Neural crest cell (in vitro differentiated cells): ENCODE data around the gene USF1. TPM values are rescaled to one million over a fixed set of nuclear protein-coding genes. Genes with fewer than 3 reads are reported as not detected.

ENCODE experiments used
- DNase-seq: peaks from one replicate; pipeline ENCODE4 v3.0.0; 2021; ENCODE audit warnings: low read depth, mixed read lengths, low spot score
- H3K27ac Mint-ChIP-seq: one replicate; pipeline ENCODE4 v1.8.0; 2021; ENCODE audit warnings: mild to moderate bottlenecking, mixed read lengths; ENCODE audit not compliant: unreplicated experiment
- H3K27me3 Mint-ChIP-seq: 2 replicates; pipeline ENCODE4 v1.8.0; 2021; ENCODE audit warnings: low read depth, mild to moderate bottlenecking, mixed read lengths
- H3K36me3 Mint-ChIP-seq: 2 replicates; pipeline ENCODE4 v1.8.0; 2021; ENCODE audit warnings: low read depth, mild to moderate bottlenecking, mixed read lengths
- H3K4me1 Mint-ChIP-seq: 2 replicates; pipeline ENCODE4 v1.8.0; 2021; ENCODE audit warnings: mixed read lengths
- H3K4me3 Mint-ChIP-seq: one replicate; pipeline ENCODE4 v1.8.0; 2021; ENCODE audit warnings: mild to moderate bottlenecking, mixed read lengths
- H3K9me3 Mint-ChIP-seq: 2 replicates; pipeline ENCODE4 v1.8.0; 2021; ENCODE audit warnings: mixed read lengths
- total RNA-seq: library from RNA; stranded (reverse); gene quantifications from 2 replicates; pipeline ENCODE4 v1.2.1, GENCODE V29; 2021
- TF ChIP-seq, protein P1 (sequence below): fragments of 200-600 bp; sonication (generic); conservative IDR thresholded peaks from 2 replicates; pipeline ENCODE4 v1.5.0; 2021; ENCODE audit warnings: antibody characterized with exemption, mild to moderate bottlenecking

Gene USF1
- total RNA-seq, 1 donor from 2014 or later: 87.7 TPM

DNA sequence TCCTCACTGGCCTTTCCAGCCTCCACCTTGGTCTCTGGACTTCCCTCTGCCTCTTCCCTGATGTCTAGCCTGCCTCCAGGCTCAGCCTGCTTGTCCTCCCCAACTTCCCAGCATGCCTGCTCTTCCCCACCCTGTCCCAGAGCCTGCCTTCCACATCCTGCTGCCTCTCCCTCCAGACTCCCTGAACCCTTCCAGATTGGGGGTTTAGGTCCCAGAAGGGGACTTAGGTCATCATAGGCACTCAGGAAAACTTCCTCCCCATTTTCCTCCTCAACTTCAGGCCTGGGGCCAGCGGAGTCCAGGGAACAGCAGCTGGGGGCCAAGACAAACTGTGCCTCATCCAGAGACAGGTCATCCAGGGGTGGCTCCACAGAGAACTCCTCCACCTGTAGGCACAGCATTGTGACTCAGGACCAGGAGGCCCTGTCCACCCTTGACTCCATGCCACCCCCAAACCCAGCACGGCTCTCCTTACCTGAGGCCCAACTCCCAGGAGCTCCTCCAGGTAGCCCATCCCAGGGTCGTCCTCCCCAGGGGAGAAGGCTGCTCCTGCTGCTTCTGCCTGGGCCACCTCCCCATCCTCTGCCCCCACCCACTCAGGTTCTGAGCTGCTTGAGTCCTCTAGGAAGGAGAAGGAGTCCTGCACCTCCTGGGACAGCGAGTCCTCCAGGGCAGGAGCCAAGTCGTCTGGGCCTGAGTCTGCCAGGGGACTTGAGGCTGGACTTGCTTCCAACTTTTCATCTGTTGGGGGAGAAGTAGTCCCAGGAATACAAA, 3.4 kb upstream of the USF1 start:
- no peak for DNase-seq
- H3K27ac Mint-ChIP-seq: no peak overlapping the region
- peaks cover 19% of the 10 kb centered on the region for H3K9me3 Mint-ChIP-seq
- H3K4me3 Mint-ChIP-seq: peak overlapping the region; percentile 80
- H3K36me3 Mint-ChIP-seq: peaks cover 30% of the 10 kb centered on the region
- TF ChIP-seq, protein P1, sequence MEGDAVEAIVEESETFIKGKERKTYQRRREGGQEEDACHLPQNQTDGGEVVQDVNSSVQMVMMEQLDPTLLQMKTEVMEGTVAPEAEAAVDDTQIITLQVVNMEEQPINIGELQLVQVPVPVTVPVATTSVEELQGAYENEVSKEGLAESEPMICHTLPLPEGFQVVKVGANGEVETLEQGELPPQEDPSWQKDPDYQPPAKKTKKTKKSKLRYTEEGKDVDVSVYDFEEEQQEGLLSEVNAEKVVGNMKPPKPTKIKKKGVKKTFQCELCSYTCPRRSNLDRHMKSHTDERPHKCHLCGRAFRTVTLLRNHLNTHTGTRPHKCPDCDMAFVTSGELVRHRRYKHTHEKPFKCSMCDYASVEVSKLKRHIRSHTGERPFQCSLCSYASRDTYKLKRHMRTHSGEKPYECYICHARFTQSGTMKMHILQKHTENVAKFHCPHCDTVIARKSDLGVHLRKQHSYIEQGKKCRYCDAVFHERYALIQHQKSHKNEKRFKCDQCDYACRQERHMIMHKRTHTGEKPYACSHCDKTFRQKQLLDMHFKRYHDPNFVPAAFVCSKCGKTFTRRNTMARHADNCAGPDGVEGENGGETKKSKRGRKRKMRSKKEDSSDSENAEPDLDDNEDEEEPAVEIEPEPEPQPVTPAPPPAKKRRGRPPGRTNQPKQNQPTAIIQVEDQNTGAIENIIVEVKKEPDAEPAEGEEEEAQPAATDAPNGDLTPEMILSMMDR: no peak
- H3K27me3 Mint-ChIP-seq: peaks cover 23% of the 10 kb centered on the region
- peaks cover 21% of the 10 kb centered on the region for H3K4me1 Mint-ChIP-seq

DNA sequence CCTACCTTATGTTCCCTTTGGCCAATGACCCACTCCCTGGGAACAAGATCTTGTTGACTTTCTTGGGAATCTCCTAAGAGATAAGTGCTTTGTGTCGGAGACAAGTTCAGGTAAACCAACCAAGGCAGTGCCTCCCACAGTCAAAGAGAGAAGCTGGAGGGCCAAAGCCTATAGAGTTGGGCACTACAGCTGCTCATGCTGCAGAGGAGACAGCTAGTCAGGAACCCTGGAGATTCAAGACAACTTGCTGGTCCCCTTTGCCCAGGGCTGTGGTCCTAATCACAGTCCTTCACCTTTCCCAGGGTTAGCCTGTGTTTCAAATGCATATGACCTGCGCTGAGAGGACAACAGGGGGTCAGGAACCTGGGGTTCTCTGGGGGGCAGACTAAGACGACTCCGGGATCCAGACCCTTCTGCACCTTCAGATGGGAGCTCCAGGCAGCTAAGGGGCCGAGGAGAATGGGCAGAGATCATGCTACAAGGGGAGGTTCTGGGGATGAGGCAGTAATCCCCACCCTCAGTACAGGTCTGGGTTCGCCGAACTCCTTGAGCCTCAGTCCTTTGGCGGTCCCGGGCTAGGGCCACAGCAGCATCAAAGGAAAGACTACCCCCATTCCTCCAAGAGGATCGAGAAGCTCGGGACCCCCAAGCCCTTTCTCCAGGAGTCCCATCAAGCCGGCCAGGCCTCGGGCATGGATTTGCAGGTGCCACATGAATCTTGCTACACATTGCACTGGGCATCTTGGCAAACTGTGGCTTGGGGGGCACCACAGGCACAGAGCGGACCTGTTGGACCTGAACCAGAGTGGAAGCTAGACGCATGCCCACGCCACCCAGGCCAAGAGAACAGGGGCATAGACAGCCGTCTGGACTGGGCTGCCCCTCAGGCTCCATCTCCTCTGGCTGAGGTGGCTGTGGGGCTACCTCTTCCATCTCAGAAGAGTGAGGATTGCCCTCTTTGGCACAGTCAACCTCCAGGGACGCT, 2.0 kb upstream of the USF1 start:
- DNase-seq: no peak
- H3K4me1 Mint-ChIP-seq: peaks cover 26% of the 10 kb centered on the region
- peaks cover 18% of the 10 kb centered on the region for H3K27me3 Mint-ChIP-seq
- peak overlapping the region; percentile 94 for H3K4me3 Mint-ChIP-seq
- no peak overlapping the region for H3K27ac Mint-ChIP-seq
- H3K36me3 Mint-ChIP-seq: peaks cover 31% of the 10 kb centered on the region
- TF ChIP-seq, protein P1: no peak
- peaks cover 19% of the 10 kb centered on the region for H3K9me3 Mint-ChIP-seq

DNA sequence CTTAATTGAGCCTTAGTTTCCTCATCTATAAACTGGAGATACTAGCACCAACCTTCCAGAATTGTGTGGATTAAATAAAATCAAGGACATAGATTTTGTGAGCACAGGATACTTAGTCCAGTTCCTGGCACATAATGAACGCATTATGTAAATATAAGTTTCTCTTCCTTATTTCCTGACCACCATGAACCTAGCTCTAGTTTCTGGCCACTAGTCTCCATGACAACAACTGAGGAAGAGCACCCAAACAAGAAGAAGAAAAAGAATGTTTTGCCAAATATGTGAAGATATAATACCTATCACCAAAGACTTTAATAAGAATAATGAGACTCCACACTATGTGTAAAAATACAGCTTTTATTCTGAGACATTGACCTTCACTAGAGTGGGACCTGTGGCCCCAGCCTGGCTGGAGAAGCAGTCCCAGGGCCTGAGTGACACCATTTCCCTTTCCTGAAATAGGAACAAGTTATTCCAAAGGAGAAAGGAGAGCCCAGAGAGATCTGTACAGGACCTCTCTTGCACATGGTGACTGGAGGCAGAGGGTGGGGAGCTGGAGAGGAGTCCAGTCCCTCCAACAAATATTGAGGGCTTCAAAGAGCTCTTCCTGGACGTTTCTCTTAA, 940 bp upstream of the USF1 start:
- DNase-seq: no peak
- Mint-ChIP-seq H3K36me3 (peaks cover 34% of the 10 kb centered on the region), H3K27me3 (peaks cover 18% of the 10 kb centered on the region), H3K4me3 (peak overlapping the region; percentile 94), H3K9me3 (peaks cover 17% of the 10 kb centered on the region), H3K4me1 (peaks cover 27% of the 10 kb centered on the region), H3K27ac (no peak overlapping the region)
- TF ChIP-seq, protein P1: no peak

DNA sequence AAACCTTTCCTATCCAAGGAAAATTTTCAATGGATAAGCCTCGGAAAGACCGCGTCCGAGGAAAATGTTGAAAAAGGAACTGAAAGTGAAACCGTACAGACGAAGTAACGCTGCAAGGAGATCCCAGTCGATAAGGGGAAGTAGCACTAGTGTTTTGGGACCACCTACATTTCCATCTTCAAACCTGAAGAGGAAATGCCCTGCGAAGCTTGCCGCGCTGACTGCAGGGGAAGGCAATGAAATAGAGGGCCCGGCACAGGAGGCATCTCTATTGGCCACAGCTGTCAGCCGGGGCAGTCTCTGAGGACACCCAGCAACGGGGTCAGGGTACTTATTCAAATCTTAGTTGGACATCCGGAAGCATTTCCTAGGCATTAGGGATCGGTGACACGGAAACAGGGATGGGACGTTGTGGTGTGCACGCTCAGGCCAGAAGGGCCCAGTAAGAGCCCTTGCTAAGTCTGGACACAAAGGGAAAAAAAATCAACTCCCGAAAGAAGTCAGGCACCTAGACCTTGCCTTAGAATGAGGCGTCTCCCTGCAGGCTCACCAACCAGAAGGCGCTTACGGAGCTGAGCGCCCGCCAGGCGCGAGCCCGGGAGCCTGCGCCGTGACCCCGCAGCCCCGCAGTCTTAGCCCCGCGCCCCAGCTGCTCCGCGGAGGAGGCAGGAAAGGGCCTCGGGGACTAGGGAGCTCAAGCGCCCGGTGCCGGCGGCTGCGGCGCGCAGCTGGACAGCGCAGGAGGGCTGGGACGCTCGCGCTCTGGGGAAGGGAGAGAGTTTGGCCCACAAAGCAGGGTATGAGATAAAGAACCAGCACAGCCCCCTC, 655 bp downstream of the USF1 start:
- peak; percentile 47 for DNase-seq

More for the DNA sequence above, 655 bp downstream of the USF1 start:
- Mint-ChIP-seq H3K27me3 (peaks cover 18% of the 10 kb centered on the region), H3K36me3 (peaks cover 41% of the 10 kb centered on the region), H3K27ac (peak overlapping the region; percentile 99), H3K4me3 (peak overlapping the region; percentile 94), H3K9me3 (peaks cover 17% of the 10 kb centered on the region), H3K4me1 (peaks cover 27% of the 10 kb centered on the region)
- TF ChIP-seq, protein P1: no peak
